HEK293 (cell line): Measurements from ENCODE around the gene DIP2C.

Source experiments
- ZNF394 ChIP-seq: fragments of 450-650 bp; formaldehyde crosslinking; IDR thresholded peaks from 2 replicates; pipeline ENCODE4 v1.5.1; 2016; ENCODE audit warnings: missing biosample characterization, missing genetic modification characterization, mild to moderate bottlenecking, moderate library complexity, borderline replicate concordance
- ZNF433 ChIP-seq: fragments of 450-650 bp; formaldehyde crosslinking; IDR thresholded peaks from 2 replicates; pipeline ENCODE4 v1.5.1; 2016; ENCODE audit warnings: missing biosample characterization, missing genetic modification characterization, low read depth
- TF ChIP-seq, protein P1 (sequence below): fragments of 450-650 bp; formaldehyde crosslinking; IDR thresholded peaks from 2 replicates; pipeline ENCODE4 v1.5.1; 2016; ENCODE audit warnings: missing biosample characterization, missing genetic modification characterization
- TF ChIP-seq, protein P2 (sequence below): fragments of 450-650 bp; formaldehyde crosslinking; IDR thresholded peaks from 2 replicates; pipeline ENCODE4 v1.5.1; 2016; ENCODE audit warnings: missing biosample characterization, missing genetic modification characterization

DNA sequence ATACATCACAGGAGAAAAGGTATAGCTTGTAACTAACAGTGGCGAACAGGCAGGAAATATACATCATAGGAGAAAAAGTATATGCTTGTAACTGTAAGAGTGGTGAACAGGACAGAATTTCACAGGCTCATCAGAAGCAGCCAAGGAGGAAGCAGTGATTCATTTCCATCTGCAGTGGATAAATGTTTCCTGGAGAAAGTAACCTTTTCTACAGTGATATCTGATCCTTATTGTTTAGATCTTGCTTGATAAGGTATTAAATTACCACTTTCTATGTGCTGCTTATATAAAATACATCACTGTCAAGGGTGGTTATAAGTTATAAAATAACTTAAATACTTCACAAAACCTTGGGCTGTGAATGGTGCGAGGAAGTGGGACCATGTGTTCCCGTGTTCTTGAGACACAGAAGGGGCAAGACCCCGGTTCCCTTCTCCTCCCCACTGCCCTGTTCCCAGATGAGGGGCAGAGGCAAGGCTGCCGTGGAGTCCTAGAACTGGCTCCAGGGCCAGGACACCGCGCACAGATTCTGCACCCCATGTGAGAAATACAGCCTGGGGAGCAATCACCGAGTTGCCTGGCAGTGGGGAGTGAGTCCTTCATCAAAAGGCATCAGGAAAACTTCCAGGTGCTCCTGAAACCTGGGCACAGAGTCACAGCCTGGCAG is 135.2 kb downstream of the DIP2C start:
- TF ChIP-seq, protein P1, sequence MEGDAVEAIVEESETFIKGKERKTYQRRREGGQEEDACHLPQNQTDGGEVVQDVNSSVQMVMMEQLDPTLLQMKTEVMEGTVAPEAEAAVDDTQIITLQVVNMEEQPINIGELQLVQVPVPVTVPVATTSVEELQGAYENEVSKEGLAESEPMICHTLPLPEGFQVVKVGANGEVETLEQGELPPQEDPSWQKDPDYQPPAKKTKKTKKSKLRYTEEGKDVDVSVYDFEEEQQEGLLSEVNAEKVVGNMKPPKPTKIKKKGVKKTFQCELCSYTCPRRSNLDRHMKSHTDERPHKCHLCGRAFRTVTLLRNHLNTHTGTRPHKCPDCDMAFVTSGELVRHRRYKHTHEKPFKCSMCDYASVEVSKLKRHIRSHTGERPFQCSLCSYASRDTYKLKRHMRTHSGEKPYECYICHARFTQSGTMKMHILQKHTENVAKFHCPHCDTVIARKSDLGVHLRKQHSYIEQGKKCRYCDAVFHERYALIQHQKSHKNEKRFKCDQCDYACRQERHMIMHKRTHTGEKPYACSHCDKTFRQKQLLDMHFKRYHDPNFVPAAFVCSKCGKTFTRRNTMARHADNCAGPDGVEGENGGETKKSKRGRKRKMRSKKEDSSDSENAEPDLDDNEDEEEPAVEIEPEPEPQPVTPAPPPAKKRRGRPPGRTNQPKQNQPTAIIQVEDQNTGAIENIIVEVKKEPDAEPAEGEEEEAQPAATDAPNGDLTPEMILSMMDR (tag by site-specific recombination) = no peak
- TF ChIP-seq ZNF394 (tag by site-specific recombination) = no peak
- TF ChIP-seq ZNF433 = no peak
- TF ChIP-seq, protein P2, sequence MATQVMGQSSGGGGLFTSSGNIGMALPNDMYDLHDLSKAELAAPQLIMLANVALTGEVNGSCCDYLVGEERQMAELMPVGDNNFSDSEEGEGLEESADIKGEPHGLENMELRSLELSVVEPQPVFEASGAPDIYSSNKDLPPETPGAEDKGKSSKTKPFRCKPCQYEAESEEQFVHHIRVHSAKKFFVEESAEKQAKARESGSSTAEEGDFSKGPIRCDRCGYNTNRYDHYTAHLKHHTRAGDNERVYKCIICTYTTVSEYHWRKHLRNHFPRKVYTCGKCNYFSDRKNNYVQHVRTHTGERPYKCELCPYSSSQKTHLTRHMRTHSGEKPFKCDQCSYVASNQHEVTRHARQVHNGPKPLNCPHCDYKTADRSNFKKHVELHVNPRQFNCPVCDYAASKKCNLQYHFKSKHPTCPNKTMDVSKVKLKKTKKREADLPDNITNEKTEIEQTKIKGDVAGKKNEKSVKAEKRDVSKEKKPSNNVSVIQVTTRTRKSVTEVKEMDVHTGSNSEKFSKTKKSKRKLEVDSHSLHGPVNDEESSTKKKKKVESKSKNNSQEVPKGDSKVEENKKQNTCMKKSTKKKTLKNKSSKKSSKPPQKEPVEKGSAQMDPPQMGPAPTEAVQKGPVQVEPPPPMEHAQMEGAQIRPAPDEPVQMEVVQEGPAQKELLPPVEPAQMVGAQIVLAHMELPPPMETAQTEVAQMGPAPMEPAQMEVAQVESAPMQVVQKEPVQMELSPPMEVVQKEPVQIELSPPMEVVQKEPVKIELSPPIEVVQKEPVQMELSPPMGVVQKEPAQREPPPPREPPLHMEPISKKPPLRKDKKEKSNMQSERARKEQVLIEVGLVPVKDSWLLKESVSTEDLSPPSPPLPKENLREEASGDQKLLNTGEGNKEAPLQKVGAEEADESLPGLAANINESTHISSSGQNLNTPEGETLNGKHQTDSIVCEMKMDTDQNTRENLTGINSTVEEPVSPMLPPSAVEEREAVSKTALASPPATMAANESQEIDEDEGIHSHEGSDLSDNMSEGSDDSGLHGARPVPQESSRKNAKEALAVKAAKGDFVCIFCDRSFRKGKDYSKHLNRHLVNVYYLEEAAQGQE (tag by site-specific recombination) = no peak
